Neural crest cell (in vitro differentiated cells): ENCODE data around the gene TNFAIP8. TPM values are rescaled to one million over a fixed set of nuclear protein-coding genes. Genes with fewer than 3 reads are reported as not detected.
A peak's percentile ranks its signal among the peaks of the same experiment; 100 is the strongest.
"Not testable (repeated sequence)": the region's sequence is repeated elsewhere in the genome, so short reads cannot be mapped to it uniquely, and the experiment has no call there.

Source experiments
- DNase-seq: peaks from one replicate; pipeline ENCODE4 v3.0.0; 2021; ENCODE audit warnings: low read depth, mixed read lengths, low spot score
- H3K27ac Mint-ChIP-seq: one replicate; pipeline ENCODE4 v1.8.0; 2021; ENCODE audit warnings: mild to moderate bottlenecking, mixed read lengths; ENCODE audit not compliant: unreplicated experiment
- H3K27me3 Mint-ChIP-seq: 2 replicates; pipeline ENCODE4 v1.8.0; 2021; ENCODE audit warnings: low read depth, mild to moderate bottlenecking, mixed read lengths
- H3K36me3 Mint-ChIP-seq: 2 replicates; pipeline ENCODE4 v1.8.0; 2021; ENCODE audit warnings: low read depth, mild to moderate bottlenecking, mixed read lengths
- H3K4me1 Mint-ChIP-seq: 2 replicates; pipeline ENCODE4 v1.8.0; 2021; ENCODE audit warnings: mixed read lengths
- H3K4me3 Mint-ChIP-seq: one replicate; pipeline ENCODE4 v1.8.0; 2021; ENCODE audit warnings: mild to moderate bottlenecking, mixed read lengths
- H3K9me3 Mint-ChIP-seq: 2 replicates; pipeline ENCODE4 v1.8.0; 2021; ENCODE audit warnings: mixed read lengths
- total RNA-seq: library from RNA; stranded (reverse); gene quantifications from 2 replicates; pipeline ENCODE4 v1.2.1, GENCODE V29; 2021
- TF ChIP-seq, protein P1 (sequence below): fragments of 200-600 bp; sonication (generic); conservative IDR thresholded peaks from 2 replicates; pipeline ENCODE4 v1.5.0; 2021; ENCODE audit warnings: antibody characterized with exemption, mild to moderate bottlenecking

Gene TNFAIP8
- total RNA-seq, 1 donor from 2014 or later: 8.6 TPM

DNA sequence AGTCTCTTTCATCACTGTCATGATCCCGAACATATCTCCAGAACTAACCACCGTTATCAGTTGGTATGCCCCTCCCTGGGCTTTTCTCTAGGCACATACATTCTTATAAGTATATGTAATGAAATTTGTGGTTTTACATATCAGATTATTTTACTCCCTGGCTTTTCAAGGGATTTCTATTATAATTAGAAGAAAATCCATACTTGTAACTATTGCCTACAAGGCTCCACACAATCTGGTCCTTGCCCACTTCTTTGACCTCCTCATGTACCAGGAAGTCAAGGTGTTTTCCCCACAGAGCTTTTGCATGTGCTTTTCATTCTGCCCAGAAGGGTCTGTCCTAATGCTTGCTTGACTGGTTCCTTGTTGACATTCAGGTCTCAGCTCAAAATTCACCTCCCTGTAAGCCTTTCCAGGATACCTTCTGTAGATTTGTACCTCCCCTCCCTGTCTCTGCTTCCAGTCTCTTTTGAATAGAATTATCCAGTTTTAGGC lies 62.8 kb downstream of the TNFAIP8 start:
- TF ChIP-seq, protein P1, sequence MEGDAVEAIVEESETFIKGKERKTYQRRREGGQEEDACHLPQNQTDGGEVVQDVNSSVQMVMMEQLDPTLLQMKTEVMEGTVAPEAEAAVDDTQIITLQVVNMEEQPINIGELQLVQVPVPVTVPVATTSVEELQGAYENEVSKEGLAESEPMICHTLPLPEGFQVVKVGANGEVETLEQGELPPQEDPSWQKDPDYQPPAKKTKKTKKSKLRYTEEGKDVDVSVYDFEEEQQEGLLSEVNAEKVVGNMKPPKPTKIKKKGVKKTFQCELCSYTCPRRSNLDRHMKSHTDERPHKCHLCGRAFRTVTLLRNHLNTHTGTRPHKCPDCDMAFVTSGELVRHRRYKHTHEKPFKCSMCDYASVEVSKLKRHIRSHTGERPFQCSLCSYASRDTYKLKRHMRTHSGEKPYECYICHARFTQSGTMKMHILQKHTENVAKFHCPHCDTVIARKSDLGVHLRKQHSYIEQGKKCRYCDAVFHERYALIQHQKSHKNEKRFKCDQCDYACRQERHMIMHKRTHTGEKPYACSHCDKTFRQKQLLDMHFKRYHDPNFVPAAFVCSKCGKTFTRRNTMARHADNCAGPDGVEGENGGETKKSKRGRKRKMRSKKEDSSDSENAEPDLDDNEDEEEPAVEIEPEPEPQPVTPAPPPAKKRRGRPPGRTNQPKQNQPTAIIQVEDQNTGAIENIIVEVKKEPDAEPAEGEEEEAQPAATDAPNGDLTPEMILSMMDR: no peak
- no peaks in the 10 kb centered on the region for H3K9me3 Mint-ChIP-seq
- DNase-seq: no peak
- no peak overlapping the region for H3K27ac Mint-ChIP-seq
- H3K27me3 Mint-ChIP-seq: peaks cover 3% of the 10 kb centered on the region
- H3K36me3 Mint-ChIP-seq: no peaks in the 10 kb centered on the region
- no peak overlapping the region for H3K4me3 Mint-ChIP-seq
- H3K4me1 Mint-ChIP-seq: no peaks in the 10 kb centered on the region

DNA sequence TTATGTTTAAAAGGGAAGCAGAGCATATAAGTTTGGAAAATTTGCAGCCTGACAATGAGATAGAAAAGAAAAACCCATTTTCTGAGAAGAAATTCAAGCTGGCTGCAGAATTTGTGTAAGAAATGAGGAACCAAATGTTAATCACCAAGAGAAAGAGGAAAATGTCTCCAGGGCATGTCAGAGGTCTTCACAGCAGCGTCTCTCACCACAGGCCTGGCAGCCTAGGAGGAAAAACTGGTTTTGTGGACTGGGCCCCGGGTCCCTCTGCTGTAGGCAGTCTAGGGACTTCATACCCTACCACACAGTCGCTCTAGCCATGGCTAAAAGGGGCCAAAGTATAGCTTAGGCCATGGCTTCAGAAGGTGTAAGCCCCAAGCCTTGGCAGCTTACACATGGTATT lies 64.3 kb downstream of the TNFAIP8 start:
- H3K4me1 Mint-ChIP-seq: no peaks in the 10 kb centered on the region

DNA sequence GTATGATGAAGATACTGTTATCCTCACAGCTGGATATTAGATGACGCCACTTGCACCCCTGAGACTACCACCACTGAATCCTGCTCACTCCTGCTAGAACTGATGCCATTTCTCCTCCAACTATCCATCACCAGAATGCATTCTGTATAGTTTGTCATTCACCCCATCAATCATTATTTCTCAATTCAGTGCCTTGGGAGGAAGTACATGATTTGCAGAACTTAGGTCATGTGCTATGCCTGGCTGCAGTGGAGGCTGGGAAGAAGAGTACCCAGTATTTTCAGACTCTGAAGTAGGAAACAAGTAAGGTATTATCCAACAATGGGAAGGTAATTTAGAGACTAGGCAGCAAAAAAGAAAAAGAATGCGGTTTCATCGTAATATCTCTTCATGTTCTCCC lies 70.2 kb downstream of the TNFAIP8 start:
- DNase-seq: no peak
- no peaks in the 10 kb centered on the region for H3K9me3 Mint-ChIP-seq
- TF ChIP-seq, protein P1: no peak
- no peak overlapping the region for H3K4me3 Mint-ChIP-seq
- H3K4me1 Mint-ChIP-seq: no peaks in the 10 kb centered on the region
- no peaks in the 10 kb centered on the region for H3K27me3 Mint-ChIP-seq
- no peaks in the 10 kb centered on the region for H3K36me3 Mint-ChIP-seq
- H3K27ac Mint-ChIP-seq: no peak overlapping the region

More for the DNA sequence above, 64.3 kb downstream of the TNFAIP8 start:
- Mint-ChIP-seq H3K9me3 (no peaks in the 10 kb centered on the region), H3K27ac (no peak overlapping the region), H3K36me3 (no peaks in the 10 kb centered on the region), H3K4me3 (no peak overlapping the region), H3K27me3 (no peaks in the 10 kb centered on the region)
- TF ChIP-seq, protein P1: no peak
- no peak for DNase-seq

DNA sequence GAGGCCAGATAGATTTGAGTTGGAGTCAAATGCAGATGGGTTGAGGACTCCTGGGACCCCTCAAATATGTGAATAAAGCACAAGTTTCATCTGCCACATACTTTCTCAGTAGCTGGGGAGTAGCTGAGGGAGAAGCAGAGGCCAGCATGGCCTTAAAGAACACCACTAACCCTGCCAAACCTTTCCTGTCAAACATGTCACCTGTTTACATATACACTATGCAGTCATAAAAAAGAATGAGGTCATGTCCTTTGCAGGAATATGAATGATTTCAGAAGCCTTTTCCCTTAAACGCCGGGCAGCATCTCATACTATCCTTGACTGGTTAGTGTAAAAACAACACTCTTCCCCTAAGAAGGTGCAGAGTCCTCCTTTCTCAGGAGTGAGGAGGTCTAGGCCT lies 71.2 kb downstream of the TNFAIP8 start:
- DNase-seq: no peak
- TF ChIP-seq, protein P1: no peak
- no peaks in the 10 kb centered on the region for H3K4me1 Mint-ChIP-seq
- H3K36me3 Mint-ChIP-seq: no peaks in the 10 kb centered on the region
- no peaks in the 10 kb centered on the region for H3K27me3 Mint-ChIP-seq
- no peak overlapping the region for H3K27ac Mint-ChIP-seq
- H3K4me3 Mint-ChIP-seq: no peak overlapping the region
- no peaks in the 10 kb centered on the region for H3K9me3 Mint-ChIP-seq

DNA sequence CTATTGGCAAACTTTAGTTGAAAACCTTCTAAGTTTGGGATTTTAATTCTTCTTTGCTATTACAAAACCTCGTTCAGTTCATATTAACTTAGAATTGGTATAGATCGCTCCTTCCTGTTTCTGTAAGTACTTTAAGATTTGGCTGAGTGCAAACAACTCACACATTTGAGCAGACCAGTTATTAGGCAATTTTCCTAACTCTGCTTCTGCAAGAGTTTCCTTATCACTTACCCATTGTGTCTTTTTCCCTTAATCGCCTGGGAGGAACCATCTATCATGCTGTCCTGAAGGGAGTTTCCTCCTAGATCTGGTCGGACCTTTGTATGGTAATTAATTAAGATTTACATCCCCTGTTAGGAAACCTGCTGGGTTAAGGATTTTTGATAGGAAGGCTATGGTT lies 71.8 kb downstream of the TNFAIP8 start:
- H3K27ac Mint-ChIP-seq, H3K9me3 Mint-ChIP-seq, H3K4me1 Mint-ChIP-seq, H3K36me3 Mint-ChIP-seq, H3K4me3 Mint-ChIP-seq, DNase-seq, H3K27me3 Mint-ChIP-seq: not testable (repeated sequence)

DNA sequence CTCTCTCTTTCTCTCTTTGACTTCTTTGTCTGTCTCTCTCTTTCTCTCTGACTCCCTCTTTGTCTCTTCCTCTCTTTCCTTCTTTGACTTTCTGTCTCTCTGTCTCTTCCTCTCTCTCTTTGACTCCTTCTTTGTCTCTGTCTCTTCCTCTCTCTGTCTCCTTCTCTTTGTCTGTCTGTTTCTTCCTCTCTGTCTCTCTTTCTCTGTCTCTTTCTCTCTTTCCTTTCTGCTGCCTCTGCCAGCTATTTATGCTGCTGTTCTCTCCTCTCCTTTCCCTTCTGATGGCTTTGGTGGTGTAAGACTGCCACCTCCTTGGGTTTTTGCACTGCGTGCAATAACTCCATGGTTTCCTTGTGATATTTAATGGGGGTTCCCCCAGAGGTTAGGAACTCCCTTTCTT lies 72.3 kb downstream of the TNFAIP8 start:
- H3K4me3 Mint-ChIP-seq, DNase-seq, H3K36me3 Mint-ChIP-seq, H3K27me3 Mint-ChIP-seq, H3K9me3 Mint-ChIP-seq, H3K27ac Mint-ChIP-seq, H3K4me1 Mint-ChIP-seq: not testable (repeated sequence)

DNA sequence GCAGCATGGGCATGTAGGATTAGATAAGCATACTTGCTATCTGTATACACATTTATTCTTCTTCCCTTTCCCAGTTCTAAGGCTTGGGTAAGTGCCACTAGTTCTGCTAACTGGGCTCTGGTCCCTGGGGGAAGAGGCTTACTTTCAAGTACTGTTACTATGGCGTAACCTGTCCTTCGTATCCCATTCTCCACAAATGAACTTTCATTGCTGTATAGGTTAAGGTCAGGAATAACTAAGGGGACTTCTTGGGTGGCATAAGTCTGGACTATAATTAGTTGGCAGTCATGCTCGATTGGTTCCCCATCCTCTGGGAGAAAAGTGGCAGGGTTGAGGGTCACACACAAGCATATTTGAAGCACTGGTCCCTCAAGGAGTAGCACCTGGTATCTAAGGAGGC lies 72.8 kb downstream of the TNFAIP8 start:
- H3K27me3 Mint-ChIP-seq, H3K27ac Mint-ChIP-seq, H3K36me3 Mint-ChIP-seq, DNase-seq, H3K9me3 Mint-ChIP-seq, H3K4me3 Mint-ChIP-seq, H3K4me1 Mint-ChIP-seq: not testable (repeated sequence)

DNA sequence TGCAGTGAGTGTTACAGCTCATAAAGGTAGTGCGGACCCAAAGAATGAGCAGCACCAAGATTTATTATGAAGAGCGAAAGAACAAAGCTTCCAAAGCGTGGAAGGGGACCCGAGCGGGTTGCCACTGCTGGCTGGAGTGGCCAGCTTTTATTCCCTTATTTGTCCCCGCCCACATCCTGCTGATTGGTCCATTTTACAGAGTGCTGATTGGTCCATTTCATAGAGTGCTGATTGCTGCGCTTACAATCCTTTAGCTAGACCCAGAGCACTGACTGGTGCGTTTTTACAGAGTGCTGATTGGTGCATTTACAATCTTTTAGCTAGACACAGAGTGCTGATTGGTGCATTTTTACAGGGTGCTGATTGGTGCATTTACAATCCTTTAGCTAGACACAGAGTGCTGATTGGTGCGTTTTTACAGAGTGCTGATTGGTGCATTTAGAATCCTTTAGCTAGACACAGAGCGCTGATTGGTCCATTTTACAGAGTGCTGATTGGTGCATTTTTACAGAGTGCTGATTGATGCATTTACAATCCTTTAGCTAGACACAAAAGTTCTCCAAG lies 76.9 kb downstream of the TNFAIP8 start:
- peaks cover 10% of the 10 kb centered on the region for H3K27me3 Mint-ChIP-seq
- peak overlapping the region; percentile 27 for H3K27ac Mint-ChIP-seq

More for the DNA sequence above, 76.9 kb downstream of the TNFAIP8 start:
- H3K4me3 Mint-ChIP-seq, DNase-seq, H3K4me1 Mint-ChIP-seq, H3K9me3 Mint-ChIP-seq, H3K36me3 Mint-ChIP-seq: not testable (repeated sequence)
